ENCODE results near the gene NR5A1.

DNA sequence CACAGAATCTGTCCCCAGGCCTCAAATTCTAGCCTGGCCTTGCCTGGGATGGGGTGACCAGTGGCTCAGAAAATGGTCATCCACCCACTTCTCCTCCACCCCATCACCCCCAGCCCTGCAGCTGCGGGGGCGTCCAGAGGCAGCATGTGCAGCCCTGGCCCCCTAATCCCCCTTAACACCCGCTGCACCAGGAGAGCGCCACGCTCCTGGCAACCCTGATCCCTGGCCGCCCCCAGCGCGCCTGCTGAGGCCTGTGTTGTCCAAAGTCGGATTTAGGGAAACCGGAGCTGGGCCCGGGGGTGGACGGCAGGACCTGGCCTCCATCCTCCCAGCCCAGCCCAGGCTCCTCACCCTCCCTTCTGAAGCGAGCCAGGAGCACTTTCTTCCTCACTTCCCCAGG lies 22.0 kb downstream of the NR5A1 start:
- TF ChIP-seq SP2 (tag by site-specific recombination; IDR thresholded peaks at IDR 0.05) (no peak), ZNF19 (tag by site-specific recombination; IDR thresholded peaks at IDR 0.05; ENCODE audit: low read depth) (no peak)
